HG03280 (cell line): ENCODE data around the gene MPV17L2.

Experiments
- ATAC-seq: cut with Tn5 transposase; IDR thresholded peaks from one replicate; pipeline ENCODE4 v1.9.1; 2021; ENCODE audit warnings: mild to moderate bottlenecking, moderate library complexity; ENCODE audit not compliant: unreplicated experiment

The MPV17L2 gene

GRCh38 chr19:18231775-18232174 lies 38.8 kb downstream of the MPV17L2 start:
- ATAC-seq: no peak

DNA sequence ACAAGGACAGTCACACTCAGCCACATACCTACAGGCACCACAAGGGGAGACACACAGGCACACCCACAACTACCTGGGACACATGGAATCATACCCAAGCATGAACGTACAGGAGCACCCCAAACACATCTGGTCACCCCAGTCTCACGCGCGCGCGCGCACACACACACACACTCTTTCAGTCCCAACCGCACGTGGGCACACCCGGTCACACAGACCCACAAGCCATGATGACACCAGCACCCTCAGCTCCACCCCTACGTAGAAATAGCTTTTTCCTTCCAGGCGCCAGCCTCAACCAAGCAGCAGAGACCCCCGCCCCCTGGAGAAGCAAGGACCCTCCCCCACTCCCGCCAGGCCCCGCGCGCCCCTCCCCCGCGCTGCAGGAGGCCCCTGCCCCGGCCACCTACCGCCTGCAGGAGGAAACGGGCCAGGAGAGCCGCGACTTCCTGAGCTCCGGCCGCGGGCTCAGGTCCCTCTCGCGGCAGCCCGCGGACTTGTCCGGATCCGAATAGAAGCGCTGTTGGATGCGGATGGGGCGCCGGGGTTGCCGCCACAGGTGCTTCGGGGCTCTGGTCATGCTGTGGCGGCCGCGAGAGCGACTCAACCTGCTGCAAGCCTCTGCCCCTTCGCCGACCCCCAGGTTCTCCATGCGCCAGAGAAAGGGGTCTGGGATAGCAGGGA lies 39.7 kb downstream of the MPV17L2 start:
- no peak for ATAC-seq

- ATAC-seq: no peak
Observed at GRCh38 chr19:18233224-18233825, 40.3 kb downstream of the MPV17L2 start.

- ATAC-seq: no peak
Observed at GRCh38 chr19:18234194-18234593, 41.2 kb downstream of the MPV17L2 start.

GRCh38 chr19:18239303-18239702 lies 46.3 kb downstream of the MPV17L2 start:
- no peak for ATAC-seq

GRCh38 chr19:18245297-18245696 lies 52.3 kb downstream of the MPV17L2 start:
- no peak for ATAC-seq
